T follicular helper cell (primary cell): ENCODE results near the gene DNER.

Source experiments
- DNase-seq: peaks from one replicate; pipeline ENCODE4 v3.0.0-alpha.2; 2020; ENCODE audit warnings: low read depth

The DNER gene

DNA sequence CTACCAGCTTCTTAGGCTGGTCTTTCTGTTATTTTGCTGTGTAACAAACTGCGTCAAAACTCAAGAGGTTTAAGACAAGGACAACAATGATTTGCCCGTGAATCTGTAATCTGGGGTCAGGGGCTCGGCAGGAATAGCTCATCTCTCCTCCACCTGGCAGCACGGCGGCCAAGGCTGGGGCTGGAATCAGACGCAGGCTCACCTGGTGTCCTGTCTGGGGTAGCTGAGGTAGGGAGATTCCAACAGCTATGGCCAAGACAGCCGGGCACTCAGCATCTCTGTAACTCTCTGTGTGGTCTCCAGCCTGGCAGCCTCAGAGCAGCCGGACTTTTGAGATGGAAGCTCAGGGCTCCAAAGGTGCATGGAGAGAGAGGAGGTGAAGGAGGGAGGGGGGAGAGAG, 42.3 kb downstream of the DNER start:
- no peak for DNase-seq

DNA sequence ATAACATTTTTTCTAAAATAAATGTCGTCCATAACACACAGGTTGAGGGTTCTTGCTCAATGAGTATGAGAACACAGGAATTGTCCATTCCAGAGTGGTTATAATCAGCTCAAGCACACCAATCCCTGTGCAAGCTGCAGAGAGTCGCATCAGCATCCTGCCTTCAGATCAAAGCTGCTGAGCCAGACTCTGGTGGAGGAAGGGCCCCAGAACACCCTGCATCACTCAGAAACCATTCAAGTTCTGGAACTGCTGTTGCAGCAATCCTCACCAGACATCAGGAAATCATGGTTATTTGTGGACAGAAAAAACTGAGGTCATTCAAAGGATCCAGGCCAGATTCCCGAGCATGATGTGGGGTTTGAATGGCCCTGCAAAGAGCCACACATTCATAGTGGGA, 44.5 kb downstream of the DNER start:
- DNase-seq, result no peak

DNA sequence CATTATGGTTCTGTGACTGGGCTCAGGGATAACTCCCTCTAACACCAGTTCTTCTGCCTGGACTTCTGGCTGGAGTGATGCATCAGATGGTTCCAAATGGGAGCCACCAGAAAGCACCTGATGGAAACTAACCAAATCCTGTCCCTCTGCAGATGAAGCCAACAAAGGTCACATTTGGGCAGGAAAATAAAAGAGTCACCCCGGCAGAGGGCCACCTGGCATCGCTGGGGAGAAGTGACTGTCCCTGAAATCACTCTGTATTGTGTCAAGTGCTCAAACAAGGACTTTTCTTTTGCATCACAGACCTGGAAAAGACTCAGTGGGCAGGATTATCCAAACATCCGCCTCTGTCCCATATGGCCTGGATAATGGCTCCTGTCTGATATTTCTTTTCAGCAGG, 47.5 kb downstream of the DNER start:
- DNase-seq, result no peak

DNA sequence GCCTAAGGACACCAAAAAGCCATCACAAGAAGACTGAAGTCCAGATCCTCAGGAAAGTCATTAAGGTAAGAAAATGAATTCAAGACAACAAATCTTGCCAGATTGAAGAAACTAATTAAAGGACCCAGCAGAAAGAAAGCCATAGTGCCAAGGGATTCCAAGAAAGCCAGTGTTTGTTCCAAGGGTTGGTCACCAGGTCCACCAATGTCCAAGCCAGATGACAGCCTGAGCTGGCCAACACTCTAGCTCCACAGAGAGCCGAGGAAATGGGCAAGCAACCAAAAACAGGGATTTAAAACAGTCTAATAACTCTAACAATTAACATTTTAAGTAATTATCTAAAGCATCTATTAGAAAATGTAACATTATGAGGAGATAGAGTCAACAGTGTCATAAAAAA, 49.2 kb downstream of the DNER start:
- no peak for DNase-seq

DNA sequence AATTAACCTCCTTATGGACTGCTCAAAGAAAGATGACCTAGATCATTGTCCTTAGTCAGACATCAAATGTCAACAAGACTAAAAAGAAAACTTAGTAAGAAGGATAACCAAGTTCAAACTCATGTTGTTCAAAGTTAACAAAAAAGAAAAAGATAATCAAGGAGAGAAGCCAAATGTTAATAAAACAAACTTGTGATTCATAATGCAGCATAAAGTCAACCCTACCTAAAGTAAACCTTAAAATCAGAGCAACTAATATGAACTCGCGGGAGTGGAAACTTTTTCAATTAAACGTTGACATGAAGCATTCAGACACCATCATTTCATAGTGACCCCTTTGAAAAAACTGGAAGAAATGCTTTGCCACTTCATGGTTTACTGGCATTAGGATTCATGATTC, 52.9 kb downstream of the DNER start:
- DNase-seq, result no peak

DNA sequence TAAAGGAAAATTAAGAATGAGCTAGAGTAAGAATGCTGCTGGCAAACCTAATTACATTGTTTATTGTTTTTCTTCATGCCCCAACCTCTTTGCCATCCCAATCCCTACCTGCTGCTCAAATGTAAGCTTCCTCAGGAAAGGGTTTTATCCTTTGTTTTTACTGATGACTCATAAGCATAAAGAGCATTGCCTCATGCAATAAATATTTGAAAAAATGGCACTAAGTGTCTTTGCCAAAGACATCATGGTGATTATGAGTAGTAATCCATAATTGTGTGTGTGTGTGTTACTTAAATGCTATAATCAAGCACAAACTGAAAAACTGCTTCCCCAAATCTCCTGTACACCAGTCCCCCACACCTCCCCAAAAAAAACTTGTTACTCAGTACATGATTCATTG, 53.4 kb downstream of the DNER start:
- no peak for DNase-seq

DNA sequence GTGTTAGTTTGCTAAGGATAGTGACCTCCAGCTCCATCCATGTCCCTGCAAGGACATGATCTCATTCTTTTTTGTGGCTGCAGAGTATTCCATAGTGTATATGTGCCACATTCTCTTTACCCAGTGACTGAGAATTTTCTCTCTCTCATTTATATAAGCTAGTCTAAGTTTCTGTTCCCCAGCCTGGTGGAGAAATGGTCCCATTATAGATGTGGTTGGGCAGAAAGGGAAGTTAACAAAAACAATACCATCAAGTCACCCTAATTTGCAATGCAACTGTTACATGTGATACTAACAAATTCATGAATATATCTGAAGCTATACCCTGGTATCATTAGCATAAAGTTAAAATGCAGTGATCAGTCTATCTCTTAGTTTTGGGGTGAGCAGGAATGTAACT, 54.0 kb downstream of the DNER start:
- no peak for DNase-seq

DNA sequence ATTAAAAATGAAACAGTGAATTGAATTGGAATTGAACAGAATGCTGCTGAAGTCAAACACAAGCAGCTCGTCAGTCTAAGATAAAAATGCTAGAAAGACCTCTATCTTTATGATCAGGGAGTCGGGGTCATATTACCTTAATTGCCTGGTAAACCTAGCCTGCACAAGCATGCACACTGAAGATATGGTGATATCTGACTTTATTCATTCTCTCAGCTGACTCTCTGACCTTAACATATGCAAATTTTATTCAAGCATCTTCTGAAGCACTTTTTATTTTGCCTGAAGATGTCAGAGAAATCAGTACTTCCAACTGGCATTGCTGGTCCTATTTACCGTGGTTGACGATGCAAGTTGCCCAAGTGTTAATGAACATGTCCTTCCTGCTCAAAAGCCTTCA, 56.4 kb downstream of the DNER start:
- DNase-seq, result no peak

DNA sequence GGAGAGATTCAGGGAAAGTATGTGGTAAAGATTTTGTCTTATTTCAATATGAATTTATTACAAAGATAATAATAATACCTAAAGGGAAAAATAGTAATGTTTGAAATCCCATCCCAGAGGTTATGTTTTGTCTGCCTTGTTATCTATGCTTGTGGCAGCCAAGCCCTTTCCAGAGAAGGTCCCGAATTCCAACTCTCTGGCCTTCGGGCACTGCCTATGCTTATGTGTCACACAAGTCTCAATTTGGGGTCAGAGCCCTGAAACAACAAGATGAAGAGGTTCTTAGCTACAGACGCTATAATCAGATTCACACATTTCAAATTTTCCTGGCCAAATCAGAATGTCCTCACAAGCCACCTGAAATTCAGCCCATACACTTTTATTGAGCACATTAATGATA, 59.9 kb downstream of the DNER start:
- DNase-seq, result no peak

DNA sequence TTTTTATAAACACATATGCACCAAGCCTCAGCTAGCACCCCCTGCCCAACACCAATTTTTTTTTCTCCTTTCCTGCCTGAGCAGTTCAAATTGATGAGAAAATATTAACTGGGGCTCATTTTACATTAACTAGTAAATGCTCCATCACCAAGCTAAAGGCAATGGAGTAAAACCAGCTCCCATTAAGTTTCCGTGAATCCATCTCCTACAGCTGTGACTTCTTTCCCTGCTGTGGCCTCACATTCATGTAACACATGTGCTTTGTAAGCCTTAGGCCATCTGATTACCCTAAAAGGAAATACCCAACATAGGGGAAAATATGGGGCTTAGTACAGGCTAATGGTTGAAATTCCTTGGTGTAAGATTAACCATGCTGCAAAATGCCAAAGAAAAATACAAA, 60.8 kb downstream of the DNER start:
- DNase-seq, result no peak

DNA sequence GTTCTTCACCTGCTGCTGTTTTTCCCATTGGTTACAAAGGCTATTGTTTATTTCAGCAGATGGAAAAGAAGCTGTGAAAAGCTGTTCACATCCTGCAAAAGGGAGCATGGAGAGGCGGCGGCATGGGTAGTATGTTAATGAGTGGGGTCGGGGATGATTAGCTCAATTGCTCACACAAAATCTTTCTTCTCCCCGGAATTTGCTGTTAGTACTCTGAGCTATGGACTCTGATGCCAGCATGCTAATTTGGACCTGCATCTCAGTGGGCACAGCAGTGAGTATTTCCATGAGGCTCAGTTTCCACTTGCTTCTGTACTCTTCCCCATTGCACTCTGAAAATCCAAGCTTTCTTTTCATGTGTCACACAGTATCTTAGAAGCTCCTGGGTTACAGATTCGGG, 61.6 kb downstream of the DNER start:
- no peak for DNase-seq

DNA sequence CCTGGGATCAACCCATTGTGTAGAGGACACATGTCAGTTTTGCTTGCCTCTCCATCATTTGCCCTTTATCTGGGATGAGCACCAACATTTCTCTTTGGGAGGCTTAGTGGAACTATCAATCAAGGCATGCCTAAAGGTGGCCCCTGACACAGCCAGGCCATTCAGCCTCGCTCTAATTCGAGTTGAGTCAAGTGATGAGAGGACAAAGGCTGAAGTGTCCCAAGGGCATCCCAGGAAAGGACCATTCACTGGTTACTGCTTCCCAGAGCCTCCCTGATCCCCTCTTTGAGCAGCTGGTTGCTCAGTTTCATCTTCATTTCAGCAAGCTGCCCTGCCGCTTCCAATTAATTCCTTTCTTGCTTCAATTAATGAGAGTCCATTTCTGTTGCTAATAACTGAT, 63.5 kb downstream of the DNER start:
- no peak for DNase-seq

DNA sequence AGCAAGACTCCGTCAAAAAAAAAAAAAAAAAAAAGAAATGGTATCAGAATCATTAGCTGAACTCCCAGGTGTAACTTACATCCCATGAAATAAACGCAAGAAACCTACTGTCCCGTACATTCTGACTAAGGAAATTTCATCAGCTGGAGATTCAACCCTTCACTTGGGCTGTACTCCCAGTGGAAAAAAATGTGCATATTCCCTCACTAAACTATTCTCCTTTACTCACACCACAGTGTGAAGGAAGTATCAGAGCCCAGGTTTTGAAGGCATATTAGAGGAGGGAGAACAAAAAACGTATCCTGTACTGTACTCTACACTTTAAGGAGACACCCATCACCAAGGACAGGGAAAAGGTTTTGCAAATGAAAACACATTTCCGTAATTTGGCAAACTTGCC, 64.3 kb downstream of the DNER start:
- no peak for DNase-seq

DNA sequence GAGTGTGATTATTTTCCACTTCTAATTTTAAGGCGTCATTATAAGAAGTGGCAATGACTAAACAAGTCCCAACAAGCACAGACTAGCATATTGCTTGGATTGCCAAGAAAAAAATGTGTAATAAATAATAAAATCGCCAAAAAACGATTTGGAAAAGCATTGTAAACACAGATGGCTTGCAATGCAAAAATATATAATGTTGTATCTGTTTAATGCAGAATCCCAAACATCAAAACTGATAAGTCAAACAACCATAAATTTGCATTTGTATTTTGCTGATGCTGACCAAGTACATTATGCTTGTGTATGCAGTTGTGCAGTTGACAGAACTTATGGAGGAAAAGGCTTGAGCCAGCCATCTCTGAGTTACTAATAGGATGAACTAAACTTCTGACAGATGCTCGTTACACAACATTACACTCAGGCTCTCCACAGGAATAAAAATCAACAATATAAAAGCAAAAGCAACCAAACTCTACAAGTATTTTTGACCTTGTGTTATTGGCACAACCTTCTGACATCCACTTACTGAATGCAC, 68.1 kb downstream of the DNER start:
- DNase-seq, result no peak

DNA sequence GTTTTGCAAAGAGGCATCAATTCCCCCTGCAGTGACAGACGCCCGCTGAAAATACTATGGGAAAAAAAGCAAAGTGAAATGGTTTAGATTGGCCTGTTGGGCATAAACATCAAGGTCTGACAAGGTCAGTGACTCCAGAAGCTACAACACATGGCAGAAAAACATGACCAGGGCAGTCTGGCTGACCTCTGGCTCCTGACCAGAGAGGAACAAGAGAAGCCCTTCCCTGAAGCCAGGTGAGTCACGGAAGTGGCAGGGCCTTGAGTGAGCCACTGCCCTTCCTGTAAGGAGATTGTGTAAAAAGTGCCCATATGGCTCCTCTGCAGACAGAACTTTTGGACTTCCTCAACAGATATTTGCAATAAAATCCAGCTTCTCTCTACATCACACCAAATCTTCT, 72.0 kb downstream of the DNER start:
- DNase-seq, result no peak

DNA sequence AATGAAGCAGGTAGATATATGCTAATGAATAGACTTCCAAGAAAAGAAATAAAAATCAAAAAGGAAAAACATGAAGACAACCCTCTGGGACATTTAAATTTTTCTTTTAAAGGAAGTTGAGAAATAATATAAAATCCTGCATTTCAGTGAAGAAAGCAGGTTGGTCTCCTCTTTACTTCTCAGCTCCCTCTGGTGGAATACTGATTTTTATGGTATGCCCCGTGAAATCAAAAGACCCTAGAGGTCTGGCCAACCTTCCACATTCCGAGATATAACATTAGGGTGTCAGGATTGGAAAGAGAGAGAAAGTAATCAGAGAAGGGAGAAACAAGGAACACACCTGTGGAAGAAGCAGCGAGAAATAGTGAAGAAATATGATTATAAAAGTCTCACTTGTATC, 72.7 kb downstream of the DNER start:
- DNase-seq, result no peak

DNA sequence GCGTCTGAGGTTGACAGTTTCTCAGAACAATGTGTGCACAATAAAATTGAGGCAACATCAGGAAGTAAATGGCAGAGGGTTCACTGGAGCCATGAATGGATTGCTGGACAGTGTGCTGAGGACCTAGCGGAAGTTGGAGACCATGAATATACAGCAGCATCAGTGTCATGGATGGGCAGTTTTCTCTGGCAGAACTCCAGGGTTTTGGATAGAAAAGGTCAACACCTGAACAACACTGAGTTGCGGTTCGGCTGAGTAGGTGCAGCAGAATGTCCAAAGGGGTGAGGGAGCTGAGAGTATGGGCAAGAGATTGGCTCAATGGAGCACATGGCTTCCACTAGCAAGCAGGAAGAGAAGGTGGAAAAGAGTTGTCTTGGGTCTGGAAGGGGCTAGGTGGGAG, 73.7 kb downstream of the DNER start:
- no peak for DNase-seq

DNA sequence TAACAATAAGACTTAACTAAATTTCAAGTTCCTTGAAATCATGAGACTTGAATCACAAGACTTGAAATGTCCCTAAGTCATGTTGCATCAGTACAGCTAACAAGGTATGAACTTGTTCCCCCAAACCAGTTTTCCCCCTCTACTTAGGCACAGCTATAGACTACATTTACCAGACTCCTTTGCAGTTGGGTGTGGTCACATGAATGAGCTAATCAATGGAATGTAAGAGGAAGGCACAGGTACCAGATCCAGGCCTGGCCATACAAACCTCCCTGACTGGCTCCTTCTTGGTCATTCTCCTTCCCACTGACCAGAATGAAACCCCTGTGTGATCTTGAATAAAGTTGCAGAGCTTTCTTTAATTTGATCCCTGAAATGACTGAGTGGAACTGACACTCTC, 77.8 kb downstream of the DNER start:
- no peak for DNase-seq

DNA sequence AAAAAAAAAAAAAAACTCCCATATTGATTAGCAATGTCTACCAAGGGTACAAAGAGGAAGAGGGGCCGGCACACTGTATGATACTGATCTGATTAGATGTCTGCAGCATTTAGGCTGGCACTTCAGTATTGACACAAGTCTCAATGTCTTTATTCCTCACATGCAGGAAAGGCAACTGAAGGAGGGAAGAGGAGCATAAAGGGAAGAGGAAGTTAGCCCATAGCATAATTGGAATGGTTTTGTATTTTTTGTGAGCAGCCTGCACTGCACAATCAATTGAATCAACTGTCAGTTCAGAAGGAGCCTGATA, 79.0 kb downstream of the DNER start:
- no peak for DNase-seq

DNA sequence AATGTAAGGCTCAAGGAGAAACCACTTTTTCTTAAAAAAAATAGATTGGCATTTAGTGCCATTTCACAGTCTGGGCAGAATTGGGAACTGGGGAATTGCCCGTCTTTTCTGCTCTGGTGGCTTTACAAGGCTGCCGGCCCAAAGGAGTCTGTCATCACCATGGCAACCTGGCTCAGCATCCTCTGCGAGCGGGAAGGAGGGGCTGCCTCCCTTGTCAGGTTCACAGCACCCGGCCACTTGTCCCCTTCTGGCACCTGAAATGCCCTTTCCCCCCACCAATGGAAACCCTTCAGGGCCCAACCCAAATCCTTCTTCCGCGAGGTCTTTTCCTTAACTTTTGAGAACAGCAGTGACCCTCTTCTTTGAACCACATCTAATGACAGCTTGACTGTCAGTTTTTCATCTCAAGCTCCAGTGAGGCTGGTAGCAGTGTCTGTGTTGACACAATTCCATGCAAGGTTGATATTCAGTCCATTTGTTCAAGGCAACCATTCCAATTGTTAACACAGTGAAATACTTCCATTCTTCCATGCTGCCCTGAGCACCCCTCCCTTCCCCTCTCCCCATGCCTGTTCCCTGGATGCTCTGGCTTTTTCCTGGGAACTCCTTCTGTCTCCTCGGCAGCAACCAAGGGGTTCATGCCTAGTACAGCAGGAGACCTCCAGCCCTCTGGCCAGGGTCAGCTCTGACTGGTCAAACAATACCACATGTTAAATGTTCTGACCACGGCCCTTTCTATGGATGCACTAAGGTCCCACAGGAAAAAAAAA, 79.6 kb downstream of the DNER start:
- no peak for DNase-seq

DNA sequence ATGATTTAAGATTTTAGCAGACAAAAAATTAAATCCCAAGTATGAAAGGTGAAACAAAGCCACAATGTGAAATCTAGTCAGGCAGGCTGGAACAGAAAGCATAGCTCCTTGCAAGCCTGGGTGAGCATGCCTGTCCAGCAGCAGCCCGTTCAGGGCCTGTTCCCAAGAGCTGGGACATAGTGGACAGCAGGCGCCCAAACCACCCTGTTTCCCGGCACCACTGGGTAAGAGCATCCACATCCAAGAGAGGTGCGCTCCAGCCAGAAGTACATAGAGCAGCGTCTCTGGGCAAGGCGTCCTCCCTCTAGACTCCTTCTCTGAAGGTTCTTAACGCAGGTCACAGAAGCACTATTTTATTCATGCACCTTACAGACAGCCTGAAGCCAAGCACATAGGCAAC, 80.8 kb downstream of the DNER start:
- DNase-seq, result no peak

DNA sequence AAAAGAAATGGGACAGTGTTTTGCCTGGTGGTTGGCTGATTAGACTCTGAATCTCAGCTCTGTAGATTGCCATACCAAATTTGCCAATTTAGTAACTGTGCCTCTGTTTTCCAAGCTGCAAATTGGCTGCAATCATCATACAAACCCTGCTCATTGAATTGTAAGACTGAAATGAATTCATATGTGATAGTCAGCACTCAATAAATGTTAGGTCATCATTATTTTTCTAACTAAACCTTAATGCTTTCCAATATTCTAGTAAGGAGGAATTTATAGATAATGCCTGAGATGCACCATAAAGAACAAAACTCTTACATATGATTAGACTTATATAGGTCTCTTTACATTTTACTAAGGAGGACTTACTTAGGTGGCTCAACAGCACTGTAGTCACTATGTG, 85.3 kb downstream of the DNER start:
- DNase-seq, result no peak

DNA sequence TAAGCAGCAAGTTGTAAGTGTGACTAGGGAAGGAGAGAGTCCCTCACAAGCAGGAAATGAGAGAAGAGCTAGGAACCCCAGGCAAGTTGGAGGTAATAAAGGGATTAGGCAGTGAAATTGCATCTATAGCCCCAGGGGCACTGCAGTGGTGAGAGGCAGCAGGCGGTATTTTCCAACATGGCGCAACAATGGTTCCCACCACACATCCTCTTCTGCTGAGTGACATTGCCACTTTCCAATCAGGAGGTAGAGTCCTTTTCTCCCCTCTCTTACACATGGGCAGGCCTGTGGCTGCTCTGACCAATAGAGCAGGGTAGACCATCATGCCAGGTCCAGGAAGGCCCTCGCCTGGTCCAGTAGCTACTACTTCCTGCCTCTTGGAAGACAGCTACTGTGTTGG, 86.6 kb downstream of the DNER start:
- DNase-seq, result no peak

DNA sequence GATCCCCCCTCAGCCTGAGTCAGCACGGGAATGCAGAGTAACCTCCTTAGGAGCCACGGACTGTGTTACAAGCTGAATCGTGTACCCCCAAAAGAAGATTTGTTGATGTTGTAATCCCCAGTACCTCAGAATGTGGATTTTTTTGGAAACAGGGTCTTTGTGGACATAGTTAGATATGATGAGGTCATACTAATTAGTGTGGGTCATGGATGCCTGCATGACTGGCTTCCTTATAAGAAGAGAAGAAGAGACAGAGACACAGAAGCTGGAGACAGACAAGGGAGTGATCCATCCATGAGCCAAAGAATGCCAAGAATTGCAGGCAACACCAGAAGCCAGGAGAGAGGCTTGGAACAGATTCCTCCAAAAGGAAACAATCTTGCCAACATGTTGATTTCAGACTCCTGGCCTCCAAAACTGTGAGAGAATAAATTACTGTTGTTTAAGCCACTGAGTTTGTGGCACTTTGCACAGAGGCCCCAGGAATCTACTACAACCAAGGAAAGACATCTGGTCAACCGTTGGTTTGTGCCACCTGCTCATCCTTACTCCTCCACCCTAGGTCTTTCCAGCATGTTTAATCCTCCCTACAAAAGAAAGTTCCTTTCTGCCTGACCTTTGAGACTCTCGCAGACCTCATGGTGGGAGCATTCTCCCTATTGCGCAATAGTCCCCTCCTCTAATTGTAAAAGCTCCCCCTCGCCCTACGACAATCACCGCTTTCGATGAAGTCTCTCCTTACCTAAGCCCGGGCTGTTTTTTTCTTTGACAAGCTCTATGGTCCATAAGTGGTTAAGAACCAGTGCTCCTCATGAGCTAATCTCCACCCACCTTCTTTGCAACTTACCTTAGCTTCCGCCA, 91.6 kb downstream of the DNER start:
- DNase-seq, result no peak
